Trophoblast cell (in vitro differentiated cells and primary cell): ENCODE results near the gene C1QTNF8.

Source experiments
- DNase-seq, 2 donors: peaks; one replicate each; pipeline ENCODE4 v3.0.0-alpha.2; 2016
- H2AFZ ChIP-seq: 2 replicates; pipeline ENCODE4 v1.6.1; 2013; ENCODE audit warnings: low read length, moderate library complexity, mild to moderate bottlenecking; ENCODE audit not compliant: insufficient read depth, poor library complexity
- H2AK5ac ChIP-seq: 2 replicates; pipeline ENCODE4 v1.6.1; 2013; ENCODE audit warnings: mild to moderate bottlenecking, low read length
- H2BK120ac ChIP-seq: 2 replicates; pipeline ENCODE4 v1.6.1; 2013; ENCODE audit warnings: low read length, mild to moderate bottlenecking, moderate library complexity; ENCODE audit not compliant: insufficient read depth, poor library complexity
- H2BK12ac ChIP-seq: 2 replicates; pipeline ENCODE4 v1.6.1; 2013; ENCODE audit warnings: mild to moderate bottlenecking, low read length, moderate library complexity
- H2BK5ac ChIP-seq: 2 replicates; pipeline ENCODE4 v1.6.1; 2013; ENCODE audit warnings: low read length, low read depth, moderate library complexity, mild to moderate bottlenecking; ENCODE audit not compliant: poor library complexity
- H3K14ac ChIP-seq: 2 replicates; pipeline ENCODE4 v1.6.1; 2013; ENCODE audit warnings: mild to moderate bottlenecking, low read length
- H3K18ac ChIP-seq: 2 replicates; pipeline ENCODE4 v1.6.1; 2013; ENCODE audit warnings: mild to moderate bottlenecking, low read length
- H3K23ac ChIP-seq: 2 replicates; pipeline ENCODE4 v1.6.1; 2013; ENCODE audit warnings: low read length
- H3K27ac ChIP-seq: 2 replicates; pipeline ENCODE4 v1.5.1; 2013; ENCODE audit warnings: low read depth, mild to moderate bottlenecking, inconsistent platforms, low read length, moderate library complexity
- H3K27me3 ChIP-seq: 2 replicates; pipeline ENCODE4 v1.6.1; 2013; ENCODE audit warnings: inconsistent platforms, mild to moderate bottlenecking, low read length, moderate library complexity; ENCODE audit not compliant: insufficient read depth
- H3K36me3 ChIP-seq, 2 experiments: 1 replicate in 1 of 2; 2 replicates in 1 of 2; pipeline ENCODE4 v1.6.1; 2013; ENCODE audit warnings: low read length in 2 of 2, mild to moderate bottlenecking in 2 of 2, moderate library complexity in 1 of 2; ENCODE audit not compliant: insufficient read depth in 2 of 2, control insufficient read depth in 1 of 2
- H3K4ac ChIP-seq: 2 replicates; pipeline ENCODE4 v1.6.1; 2013; ENCODE audit warnings: low read depth, mild to moderate bottlenecking, low read length, moderate library complexity
- H3K4me1 ChIP-seq, 2 experiments: 1 replicate in 1 of 2; 2 replicates in 1 of 2; pipeline ENCODE4 v1.6.1; 2013; ENCODE audit warnings: low read length in 2 of 2, mild to moderate bottlenecking in 2 of 2, moderate library complexity in 1 of 2; ENCODE audit not compliant: insufficient read depth in 2 of 2, control insufficient read depth in 1 of 2
- H3K4me2 ChIP-seq: 2 replicates; pipeline ENCODE4 v1.6.1; 2013; ENCODE audit warnings: inconsistent platforms, mild to moderate bottlenecking, low read length, moderate library complexity
- H3K4me3 ChIP-seq: 2 replicates; pipeline ENCODE4 v1.5.1; 2013; ENCODE audit warnings: mild to moderate bottlenecking, low read depth, low read length, inconsistent platforms
- H3K79me1 ChIP-seq: one replicate; pipeline ENCODE4 v1.6.1; 2013; ENCODE audit warnings: low read length
- H3K79me2 ChIP-seq: 2 replicates; pipeline ENCODE4 v1.6.1; 2013; ENCODE audit warnings: low read length, mild to moderate bottlenecking; ENCODE audit not compliant: control insufficient read depth, insufficient read depth, poor library complexity
- H3K9ac ChIP-seq: 2 replicates; pipeline ENCODE4 v1.6.1; 2013; ENCODE audit warnings: mild to moderate bottlenecking, low read length
- H3K9me3 ChIP-seq: 2 replicates; pipeline ENCODE4 v1.6.1; 2013; ENCODE audit warnings: low read depth, mild to moderate bottlenecking, control low read depth, inconsistent platforms, low read length; ENCODE audit not compliant: insufficient read depth
- H4K12ac ChIP-seq: 2 replicates; pipeline ENCODE4 v1.6.1; 2013; ENCODE audit warnings: low read depth, mild to moderate bottlenecking, low read length, moderate library complexity
- H4K8ac ChIP-seq: 2 replicates; pipeline ENCODE4 v1.6.1; 2013; ENCODE audit warnings: low read depth, mild to moderate bottlenecking, low read length, moderate library complexity
- H4K91ac ChIP-seq: one replicate; pipeline ENCODE4 v1.6.1; 2013; ENCODE audit warnings: low read depth, mild to moderate bottlenecking, low read length, moderate library complexity
- WGBS: extraction: QIAGEN DNeasy Blood & Tissue Kit; methylation state at CpG from one replicate; pipeline ENCODE4 v1.1.7; 2013; ENCODE audit warnings: missing lambda C conversion rate; ENCODE audit not compliant: insufficient read length, insufficient coverage; ENCODE audit errors: extremely low coverage; 5-methylcytosine and 5-hydroxymethylcytosine counted together

Gene C1QTNF8

GRCh38 chr16:1052721-1053120, 43.3 kb downstream of the C1QTNF8 start:
- Histone ChIP-seq H4K8ac (no peak overlapping the region), H3K79me2 (no peaks in the 10 kb centered on the region), H4K12ac (no peak overlapping the region), H2AK5ac (no peak overlapping the region), H3K9ac (no peak overlapping the region), H3K4me1 (peaks cover 4 to 8% of the 10 kb centered on the region in 2 experiments), H3K9me3 (peaks cover 8% of the 10 kb centered on the region), H3K4me2 (no peak overlapping the region), H4K91ac (no peak overlapping the region), H3K23ac (no peak overlapping the region), H3K4ac (no peak overlapping the region), H2BK12ac (no peak overlapping the region), H3K79me1 (no peaks in the 10 kb centered on the region), H3K14ac (no peak overlapping the region), H2BK5ac (no peak overlapping the region), H3K27ac (no peak overlapping the region), H3K27me3 (no peaks in the 10 kb centered on the region), H3K36me3 (no peaks in the 10 kb centered on the region), H2BK120ac (no peak overlapping the region), H3K4me3 (no peak overlapping the region), H2AFZ (no peak overlapping the region), H3K18ac (no peak overlapping the region)
- no CpG with 5 or more reads among the region's 9 CpGs for WGBS
- DNase-seq, result no peak

GRCh38 chr16:1051446-1051845, 44.6 kb downstream of the C1QTNF8 start:
- no peak overlapping the region for H2AK5ac ChIP-seq
- H4K8ac ChIP-seq, result no peak overlapping the region
- no peak overlapping the region for H3K4ac ChIP-seq
- no peak overlapping the region for H3K23ac ChIP-seq
- H3K4me3 ChIP-seq, result no peak overlapping the region
- H3K4me1 ChIP-seq, result peaks cover 4 to 8% of the 10 kb centered on the region in 2 experiments
- H4K12ac ChIP-seq, result no peak overlapping the region
- H3K14ac ChIP-seq, result no peak overlapping the region
- no peak overlapping the region for H2BK5ac ChIP-seq
- H3K36me3 ChIP-seq, result no peaks in the 10 kb centered on the region
- no peak overlapping the region for H2BK120ac ChIP-seq
- H3K79me1 ChIP-seq, result no peaks in the 10 kb centered on the region
- peaks cover 8% of the 10 kb centered on the region for H3K9me3 ChIP-seq
- H2BK12ac ChIP-seq, result no peak overlapping the region
- DNase-seq, result no peak
- WGBS, result no CpG with 5 or more reads among the region's 17 CpGs
- no peak overlapping the region for H3K4me2 ChIP-seq
- no peaks in the 10 kb centered on the region for H3K27me3 ChIP-seq
- no peak overlapping the region for H4K91ac ChIP-seq
- no peak overlapping the region for H3K9ac ChIP-seq
- no peaks in the 10 kb centered on the region for H3K79me2 ChIP-seq
- no peak overlapping the region for H2AFZ ChIP-seq
- H3K27ac ChIP-seq, result no peak overlapping the region
- no peak overlapping the region for H3K18ac ChIP-seq

GRCh38 chr16:1050921-1051320, 45.1 kb downstream of the C1QTNF8 start:
- Histone ChIP-seq H3K18ac (no peak overlapping the region), H3K4me3 (no peak overlapping the region), H2BK120ac (no peak overlapping the region), H3K14ac (no peak overlapping the region), H3K27ac (no peak overlapping the region), H3K4me1 (peaks cover 4 to 8% of the 10 kb centered on the region in 2 experiments), H3K23ac (no peak overlapping the region), H4K91ac (no peak overlapping the region), H3K79me2 (no peaks in the 10 kb centered on the region), H3K4ac (no peak overlapping the region), H2AK5ac (no peak overlapping the region), H4K12ac (no peak overlapping the region), H3K27me3 (no peaks in the 10 kb centered on the region), H2BK5ac (no peak overlapping the region), H3K9me3 (peaks cover 4% of the 10 kb centered on the region), H4K8ac (no peak overlapping the region), H3K36me3 (no peaks in the 10 kb centered on the region), H2AFZ (no peak overlapping the region), H2BK12ac (no peak overlapping the region), H3K4me2 (no peak overlapping the region), H3K9ac (no peak overlapping the region), H3K79me1 (no peaks in the 10 kb centered on the region)
- no peak for DNase-seq
- WGBS, result no CpG with 5 or more reads among the region's 15 CpGs

- H3K14ac ChIP-seq, result no peak overlapping the region
- H2AK5ac ChIP-seq, result no peak overlapping the region
- no peak overlapping the region for H3K27ac ChIP-seq
- no peak overlapping the region for H4K12ac ChIP-seq
- H3K4ac ChIP-seq, result no peak overlapping the region
- no peak overlapping the region for H3K4me2 ChIP-seq
- H3K27me3 ChIP-seq, result no peaks in the 10 kb centered on the region
- H3K79me2 ChIP-seq, result no peaks in the 10 kb centered on the region
- no peak overlapping the region for H2BK120ac ChIP-seq
- H3K9ac ChIP-seq, result no peak overlapping the region
- H3K79me1 ChIP-seq, result no peaks in the 10 kb centered on the region
- no peak overlapping the region for H3K4me3 ChIP-seq
- no peak overlapping the region for H3K18ac ChIP-seq
- peaks cover 4 to 8% of the 10 kb centered on the region in 2 experiments for H3K4me1 ChIP-seq
- no peak overlapping the region for H4K8ac ChIP-seq
- no peak overlapping the region for H2BK12ac ChIP-seq
- H3K9me3 ChIP-seq, result peaks cover 2% of the 10 kb centered on the region
- DNase-seq, result no peak
- no peak overlapping the region for H2BK5ac ChIP-seq
- H3K36me3 ChIP-seq, result no peaks in the 10 kb centered on the region
- H3K23ac ChIP-seq, result no peak overlapping the region
- no peak overlapping the region for H2AFZ ChIP-seq
- no CpG with 5 or more reads among the region's 30 CpGs for WGBS
- no peak overlapping the region for H4K91ac ChIP-seq
Measured at GRCh38 chr16:1050516-1050915, 45.5 kb downstream of the C1QTNF8 start.
